PC-3 (cell line): Measurements from ENCODE around the gene ADAD1. TPM values are rescaled to one million over a fixed set of nuclear protein-coding genes. Genes with fewer than 3 reads are reported as not detected.

Experiments
- ATAC-seq: fragments of 200-7000 bp; cut with Tn5 transposase; 2 replicates; pipeline ENCODE4 v1.9.1; 2020; ENCODE audit warnings: mild to moderate bottlenecking, moderate library complexity
- BruUV-seq: library from RNA; stranded (reverse); fragments of 400-500 nt; replicated peaks from 2 replicates; lab custom pipeline; 2021; lab: Mats Ljungman, UMichigan
- CTCF ChIA-PET: fragments of 300-600 bp; sonication (Branson Sonifier 250); formaldehyde crosslinking; loops from one replicate; lab custom pipeline; 2022; ENCODE audit warnings: antibody characterized with exemption; lab: Charles Lee
- POLR2A ChIA-PET: fragments of 300-600 bp; sonication (Branson Sonifier 250); formaldehyde crosslinking; loops from one replicate; lab custom pipeline; 2022; ENCODE audit warnings: antibody characterized with exemption; ENCODE audit not compliant: unreplicated experiment; lab: Charles Lee
- DNase-seq: peaks from one replicate; pipeline ENCODE4 v3.0.0-alpha.2; 2015
- H2AFZ ChIP-seq: fragments of 300-600 bp; sonication (generic); 2 replicates; pipeline ENCODE4 v1.6.0; 2016; ENCODE audit warnings: antibody characterized with exemption, low read length
- H3F3A ChIP-seq: fragments of 300-600 bp; sonication (generic); one replicate; pipeline ENCODE4 v1.6.0; 2017; ENCODE audit warnings: antibody characterized with exemption, low read length, control low read depth, mild to moderate bottlenecking; ENCODE audit not compliant: unreplicated experiment
- H3K27ac ChIP-seq: fragments of 300-600 bp; sonication (generic); 2 replicates; pipeline ENCODE4 v1.5.1; 2016; ENCODE audit warnings: mild to moderate bottlenecking, low read length
- H3K27me3 ChIP-seq: fragments of 300-600 bp; sonication (generic); 2 replicates; pipeline ENCODE4 v1.6.1; 2016; ENCODE audit warnings: low read length, mixed read lengths
- H3K36me3 ChIP-seq: fragments of 300-600 bp; sonication (generic); 2 replicates; pipeline ENCODE4 v1.6.1; 2016; ENCODE audit warnings: low read depth, mixed run types, low read length, mixed read lengths
- H3K4me1 ChIP-seq: fragments of 300-600 bp; sonication (generic); 2 replicates; pipeline ENCODE4 v1.5.1; 2016; ENCODE audit warnings: low read length; ENCODE audit not compliant: insufficient read depth
- H3K4me2 ChIP-seq: fragments of 300-600 bp; sonication (generic); 2 replicates; pipeline ENCODE4 v1.6.0; 2016; ENCODE audit warnings: low read length
- H3K4me3 ChIP-seq: fragments of 300-600 bp; sonication (generic); 2 replicates; pipeline ENCODE4 v1.5.1; 2016; ENCODE audit warnings: mild to moderate bottlenecking, low read length, mixed read lengths
- H3K79me2 ChIP-seq: fragments of 300-600 bp; sonication (generic); 2 replicates; pipeline ENCODE4 v1.6.1; 2017; ENCODE audit warnings: low read length, mixed read lengths
- H3K9ac ChIP-seq: fragments of 300-600 bp; sonication (generic); 2 replicates; pipeline ENCODE4 v1.6.0; 2016; ENCODE audit warnings: mild to moderate bottlenecking, low read length
- H3K9me2 ChIP-seq: fragments of 300-600 bp; sonication (generic); replicated peaks from 2 replicates; pipeline ENCODE4 v1.6.1; 2016; ENCODE audit warnings: mixed run types, low read length, mixed read lengths
- H3K9me3 ChIP-seq: fragments of 300-600 bp; sonication (generic); 2 replicates; pipeline ENCODE4 v1.6.1; 2016; ENCODE audit warnings: low read length, mixed read lengths
- H4K20me1 ChIP-seq: fragments of 300-600 bp; sonication (generic); 2 replicates; pipeline ENCODE4 v1.6.1; 2016; ENCODE audit warnings: low read length, mixed read lengths
- CTCF ChIP-seq: fragments of 300-600 bp; sonication (generic); conservative IDR thresholded peaks from 2 replicates; pipeline ENCODE4 v1.5.1; 2017; ENCODE audit warnings: antibody characterized with exemption, low read depth, mild to moderate bottlenecking, low read length
- EZH2 ChIP-seq: fragments of 300-600 bp; sonication (generic); IDR thresholded peaks from one replicate; pipeline ENCODE4 v1.6.1; 2017; ENCODE audit warnings: antibody characterized with exemption, mild to moderate bottlenecking, low read length; ENCODE audit not compliant: unreplicated experiment
- EZH2phosphoT487 ChIP-seq: fragments of 300-600 bp; sonication (generic); IDR thresholded peaks from 2 replicates; pipeline ENCODE4 v1.6.1; 2018; ENCODE audit warnings: mild to moderate bottlenecking, antibody characterized with exemption, low read length, borderline replicate concordance
- intact Hi-C: fragments of 100-400 bp; cut with micrococcal nuclease; formaldehyde crosslinking; loops from 2 replicates; pipeline ENCODE4 v1.9.0; 2023
- total RNA-seq: library from RNA; depleted of rRNA; stranded (reverse); fragments of >200 nt; gene quantifications from 2 replicates; pipeline ENCODE4 v1.2.3, GENCODE V29; 2014

ADAD1 gene
- total RNA-seq, 1 experiment from 2014 or later, result not detected

- H3K4me3 ChIP-seq, result no peak overlapping the region
- ChIA-PET CTCF (no interaction called here), POLR2A (no interaction called here)
- H3K9me2 ChIP-seq, result no peaks in the 10 kb centered on the region
- H3K4me1 ChIP-seq, result no peaks in the 10 kb centered on the region
- no peak overlapping the region for H3K4me2 ChIP-seq
- no peaks in the 10 kb centered on the region for H4K20me1 ChIP-seq
- DNase-seq, result no peak
- TF ChIP-seq EZH2, result no peak
- TF ChIP-seq EZH2phosphoT487, result no peak
- TF ChIP-seq CTCF, result no peak
- H3K9ac ChIP-seq, result no peak overlapping the region
- H3K27me3 ChIP-seq, result no peaks in the 10 kb centered on the region
- no peaks in the 10 kb centered on the region for H3K36me3 ChIP-seq
- no peak overlapping the region for H2AFZ ChIP-seq
- no peaks in the 10 kb centered on the region for H3K9me3 ChIP-seq
- no peaks in the 10 kb centered on the region for H3K79me2 ChIP-seq
- no peak overlapping the region for H3K27ac ChIP-seq
- H3F3A ChIP-seq, result no peaks in the 10 kb centered on the region
- BruUV-seq, result no TSS peak
- ATAC-seq, result no peak
- intact Hi-C loops, result no loop called here
Measured at GRCh38 chr4:122423246-122423645, 44.4 kb downstream of the ADAD1 start.

GRCh38 chr4:122431351-122431750 lies 52.5 kb downstream of the ADAD1 start:
- POLR2A ChIA-PET, result no interaction called here
- H3K9me2 ChIP-seq, result no peaks in the 10 kb centered on the region
- no peak overlapping the region for H3K4me2 ChIP-seq
- intact Hi-C loops, result no loop called here
- no TSS peak for BruUV-seq
- no peaks in the 10 kb centered on the region for H3K36me3 ChIP-seq
- H3K9ac ChIP-seq, result no peak overlapping the region
- no peaks in the 10 kb centered on the region for H3K4me1 ChIP-seq
- DNase-seq, result no peak
- H3K27ac ChIP-seq, result no peak overlapping the region
- no peaks in the 10 kb centered on the region for H3F3A ChIP-seq
- no peak overlapping the region for H2AFZ ChIP-seq
- no peaks in the 10 kb centered on the region for H3K9me3 ChIP-seq
- no peaks in the 10 kb centered on the region for H4K20me1 ChIP-seq
- no peaks in the 10 kb centered on the region for H3K79me2 ChIP-seq
- CTCF ChIA-PET, result no interaction called here
- no peak overlapping the region for H3K4me3 ChIP-seq
- 0 out of 2 replicates have a peak, but pooled peaks cover 7% of the 10 kb centered on the region for H3K27me3 ChIP-seq
- ATAC-seq, result no peak
- TF ChIP-seq CTCF (no peak), EZH2phosphoT487 (no peak), EZH2 (no peak)

GRCh38 chr4:122434285-122434684 lies 55.5 kb downstream of the ADAD1 start:
- 0 out of 2 replicates have a peak, but pooled peaks cover 7% of the 10 kb centered on the region for H3K27me3 ChIP-seq
- H3K27ac ChIP-seq, result no peak overlapping the region
- CTCF ChIA-PET, result no interaction called here
- H3K9me2 ChIP-seq, result no peaks in the 10 kb centered on the region
- H4K20me1 ChIP-seq, result no peaks in the 10 kb centered on the region
- TF ChIP-seq EZH2, result no peak
- no peak for TF ChIP-seq CTCF
- no peak for TF ChIP-seq EZH2phosphoT487
- BruUV-seq, result no TSS peak
- DNase-seq (no peak), ATAC-seq (no peak)
- H3K9me3 ChIP-seq, result no peaks in the 10 kb centered on the region
- H3K79me2 ChIP-seq, result no peaks in the 10 kb centered on the region
- H3K36me3 ChIP-seq, result no peaks in the 10 kb centered on the region
- no peaks in the 10 kb centered on the region for H3F3A ChIP-seq
- H3K4me2 ChIP-seq, result no peak overlapping the region
- no peaks in the 10 kb centered on the region for H3K4me1 ChIP-seq
- no peak overlapping the region for H3K4me3 ChIP-seq
- intact Hi-C loops, result no loop called here
- no peak overlapping the region for H3K9ac ChIP-seq
- H2AFZ ChIP-seq, result no peak overlapping the region
- POLR2A ChIA-PET, result no interaction called here
